Measurements from ENCODE around the gene TMEM144.

GRCh38 chr4:158192439-158193158, 17.7 kb upstream of the TMEM144 start:
- TF ChIP-seq, protein P1, sequence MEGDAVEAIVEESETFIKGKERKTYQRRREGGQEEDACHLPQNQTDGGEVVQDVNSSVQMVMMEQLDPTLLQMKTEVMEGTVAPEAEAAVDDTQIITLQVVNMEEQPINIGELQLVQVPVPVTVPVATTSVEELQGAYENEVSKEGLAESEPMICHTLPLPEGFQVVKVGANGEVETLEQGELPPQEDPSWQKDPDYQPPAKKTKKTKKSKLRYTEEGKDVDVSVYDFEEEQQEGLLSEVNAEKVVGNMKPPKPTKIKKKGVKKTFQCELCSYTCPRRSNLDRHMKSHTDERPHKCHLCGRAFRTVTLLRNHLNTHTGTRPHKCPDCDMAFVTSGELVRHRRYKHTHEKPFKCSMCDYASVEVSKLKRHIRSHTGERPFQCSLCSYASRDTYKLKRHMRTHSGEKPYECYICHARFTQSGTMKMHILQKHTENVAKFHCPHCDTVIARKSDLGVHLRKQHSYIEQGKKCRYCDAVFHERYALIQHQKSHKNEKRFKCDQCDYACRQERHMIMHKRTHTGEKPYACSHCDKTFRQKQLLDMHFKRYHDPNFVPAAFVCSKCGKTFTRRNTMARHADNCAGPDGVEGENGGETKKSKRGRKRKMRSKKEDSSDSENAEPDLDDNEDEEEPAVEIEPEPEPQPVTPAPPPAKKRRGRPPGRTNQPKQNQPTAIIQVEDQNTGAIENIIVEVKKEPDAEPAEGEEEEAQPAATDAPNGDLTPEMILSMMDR (IDR thresholded peaks at IDR 0.05), result no peak
- TF ChIP-seq POLR2AphosphoS5 (IDR thresholded peaks at IDR 0.05) (no peak), EP300 (IDR thresholded peaks at IDR 0.05) (no peak), POLR2A (IDR thresholded peaks at IDR 0.05) (no peak)
